Measurements from ENCODE around the gene UNC45B. TPM values are rescaled to one million over a fixed set of nuclear protein-coding genes. Genes with fewer than 3 reads are reported as not detected.

The UNC45B gene
- total RNA-seq, 1 experiment from 2014 or later: not detected

GRCh38 chr17:35212668-35213067 lies 65.1 kb downstream of the UNC45B start:
- Histone ChIP-seq H2AFZ (ENCODE audit: low read depth, low read length, poor library complexity, severe bottlenecking) (no peak overlapping the region), H3K79me2 (ENCODE audit: insufficient read depth, low read length) (no peaks in the 10 kb centered on the region), H3K4me3 (replicated peaks in 1 of 2; ENCODE audit: low read depth in 1 of 2, low read length in 2 of 2) (no peak overlapping the region), H3K4me2 (ENCODE audit: low read length) (no peak overlapping the region), H3K27ac (ENCODE audit: low read depth, low read length) (no peak overlapping the region), H3K4me1 (ENCODE audit: control insufficient read depth in 1 of 2, insufficient read depth in 2 of 2, low read length in 2 of 2) (no peaks in the 10 kb centered on the region), H3K9me2 (ENCODE audit: insufficient read depth) (no peaks in the 10 kb centered on the region), H4K20me1 (ENCODE audit: insufficient read depth) (no peaks in the 10 kb centered on the region), H3K27me3 (ENCODE audit: insufficient read depth, low read length) (peaks cover 53% of the 10 kb centered on the region), H3K9ac (ENCODE audit: low read length) (no peak overlapping the region), H3K36me3 (ENCODE audit: control insufficient read depth in 1 of 2, insufficient read depth in 2 of 2, low read length in 2 of 2) (no peaks in the 10 kb centered on the region), H3K9me3 (ENCODE audit: control insufficient read depth in 1 of 2, insufficient read depth in 1 of 2, low read depth in 1 of 2, low read length in 2 of 2) (no peaks in the 10 kb centered on the region)
- POLR2A ChIA-PET: no interaction called here
- no TSS peak for BruUV-seq (replicated peaks)
- TF ChIP-seq ATF3 (IDR thresholded peaks at IDR 0.05): no peak
- no peak for TF ChIP-seq ZBTB33 (IDR thresholded peaks at IDR 0.05; ENCODE audit: extremely low read depth, insufficient replicate concordance, low read length)
- TF ChIP-seq ELF1 (IDR thresholded peaks at IDR 0.05; ENCODE audit: borderline replicate concordance, low read depth): no peak
- no peak for TF ChIP-seq MAX (IDR thresholded peaks at IDR 0.05)
- no peak for TF ChIP-seq FOSL1 (IDR thresholded peaks at IDR 0.05; ENCODE audit: low read depth)
- TF ChIP-seq ZNF274 (IDR thresholded peaks at IDR 0.05; ENCODE audit: low read depth, low read length): no peak
- no peak for TF ChIP-seq SP1 (IDR thresholded peaks at IDR 0.05; ENCODE audit: low read depth)
- no peak for TF ChIP-seq SRF (IDR thresholded peaks at IDR 0.05; ENCODE audit: low read depth)
- TF ChIP-seq TCF7L2 (IDR thresholded peaks at IDR 0.05; ENCODE audit: borderline replicate concordance, extremely low read depth, insufficient read depth, insufficient read length): no peak
- no peak for TF ChIP-seq RAD21 (IDR thresholded peaks at IDR 0.05; ENCODE audit: low read depth)
- TF ChIP-seq YY1 (IDR thresholded peaks at IDR 0.05; ENCODE audit: extremely low read depth, insufficient replicate concordance, low read depth, low read length): no peak
- RAD21 ChIA-PET (ENCODE audit: low non-redundant PET in 1 of 2, low total read pairs in 2 of 2, uncharacterized antibody in 2 of 2, unreplicated experiment in 2 of 2): no interaction called here
- CTCF ChIA-PET: no interaction called here
- ATAC-seq: no peak
- intact Hi-C loops (cut with micrococcal nuclease): no loop called here
- DNase-seq (ENCODE audit: low read depth, low spot score): no peak
